Retina (tissue), 1 donor: ENCODE results near the gene BRAT1.
"Not testable (repeated sequence)": the region's sequence is repeated elsewhere in the genome, so short reads cannot be mapped to it uniquely, and the experiment has no call there.

Source experiments
- DNase-seq: peaks from one replicate; pipeline ENCODE4 v3.0.0-alpha.2; 2016

The BRAT1 gene

DNA sequence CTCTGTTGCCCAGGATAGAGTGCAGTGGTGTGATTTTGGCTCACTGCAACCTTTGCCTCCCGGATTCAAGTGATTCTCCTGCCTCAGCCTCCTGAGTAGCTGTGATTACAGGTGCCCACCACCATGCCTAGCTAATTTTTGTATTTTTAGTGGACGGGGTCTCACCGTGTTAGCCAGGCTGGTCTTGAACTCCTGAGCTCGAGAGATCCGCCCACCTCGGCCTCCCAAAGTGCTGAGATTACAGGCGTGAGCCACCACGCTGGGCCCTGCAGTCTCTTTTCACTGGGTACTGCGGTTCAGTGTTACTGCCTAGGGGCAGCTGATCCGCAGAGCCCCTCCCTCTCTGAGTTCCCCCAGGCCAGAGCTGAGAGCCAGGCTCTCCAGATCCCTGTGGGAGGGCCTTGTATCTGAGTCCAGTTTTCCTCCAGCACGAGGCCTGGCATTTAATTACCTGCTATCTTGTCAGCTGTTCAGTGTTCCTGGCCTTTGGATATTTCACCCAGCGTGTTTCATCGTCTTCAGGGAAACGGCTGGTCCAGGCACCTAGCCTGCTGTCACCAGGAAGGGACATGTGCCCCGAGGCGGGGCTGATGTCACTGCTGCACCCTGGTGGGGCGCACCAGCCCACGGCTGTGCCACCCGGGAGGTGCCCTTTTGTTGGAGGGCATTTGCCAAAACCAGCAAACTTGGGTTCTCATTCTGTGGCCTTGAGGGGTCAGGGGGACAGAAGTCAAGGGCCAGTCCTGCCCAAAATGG, 19.3 kb downstream of the BRAT1 start:
- DNase-seq = not testable (repeated sequence)

DNA sequence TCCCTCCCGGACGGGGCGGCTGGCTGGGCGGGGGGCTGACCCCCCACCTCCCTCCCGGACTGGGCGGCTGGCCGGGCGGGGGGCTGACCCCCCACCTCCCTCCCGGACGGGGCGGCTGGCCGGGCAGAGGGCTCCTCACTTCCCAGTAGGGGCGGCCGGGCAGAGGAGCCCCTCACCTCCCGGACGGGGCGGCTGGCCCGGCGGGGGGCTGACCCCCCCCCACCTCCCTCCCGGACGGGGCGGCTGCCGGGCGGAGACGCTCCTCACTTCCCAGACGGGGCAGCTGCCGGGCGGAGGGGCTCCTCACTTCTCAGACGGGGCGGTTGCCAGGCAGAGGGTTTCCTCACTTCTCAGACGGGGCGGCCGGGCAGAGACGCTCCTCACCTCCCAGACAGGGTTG, 21.1 kb downstream of the BRAT1 start:
- DNase-seq = not testable (repeated sequence)

DNA sequence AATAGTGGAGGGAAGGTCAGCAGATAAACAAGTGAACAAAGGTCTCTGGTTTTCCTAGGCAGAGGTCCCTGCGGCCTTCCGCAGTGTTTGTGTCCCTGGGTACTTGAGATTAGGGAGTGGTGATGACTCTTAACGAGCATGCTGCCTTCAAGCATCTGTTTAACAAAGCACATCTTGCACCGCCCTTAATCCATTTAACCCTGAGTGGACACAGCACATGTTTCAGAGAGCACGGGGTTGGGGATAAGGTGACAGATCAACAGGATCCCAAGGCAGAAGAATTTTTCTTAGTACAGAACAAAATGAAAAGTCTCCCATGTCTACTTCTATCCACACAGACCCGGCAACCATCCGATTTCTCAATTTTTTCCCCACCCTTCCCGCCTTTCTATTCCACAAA, 21.8 kb downstream of the BRAT1 start:
- DNase-seq = not testable (repeated sequence)

DNA sequence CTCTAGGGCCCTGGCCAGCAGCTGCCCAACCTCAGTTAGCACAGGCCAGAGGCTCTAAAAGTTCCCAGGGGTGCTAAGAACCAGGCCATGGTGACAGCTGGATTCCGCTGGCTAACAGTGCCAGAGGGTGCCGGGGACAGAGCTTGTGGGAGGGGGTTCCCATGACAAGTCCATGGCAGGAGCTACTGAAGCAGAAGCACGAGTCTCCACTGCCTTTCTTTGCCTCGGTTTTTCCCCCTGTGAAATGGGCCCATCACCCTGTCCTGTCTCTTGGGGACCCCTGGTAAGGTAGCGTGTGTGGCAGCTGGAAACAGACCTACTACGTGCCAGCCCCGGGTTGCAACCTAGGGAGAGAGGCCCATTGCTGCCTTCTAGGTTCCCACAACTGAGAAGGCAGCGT, 22.5 kb downstream of the BRAT1 start:
- not testable (repeated sequence) for DNase-seq

DNA sequence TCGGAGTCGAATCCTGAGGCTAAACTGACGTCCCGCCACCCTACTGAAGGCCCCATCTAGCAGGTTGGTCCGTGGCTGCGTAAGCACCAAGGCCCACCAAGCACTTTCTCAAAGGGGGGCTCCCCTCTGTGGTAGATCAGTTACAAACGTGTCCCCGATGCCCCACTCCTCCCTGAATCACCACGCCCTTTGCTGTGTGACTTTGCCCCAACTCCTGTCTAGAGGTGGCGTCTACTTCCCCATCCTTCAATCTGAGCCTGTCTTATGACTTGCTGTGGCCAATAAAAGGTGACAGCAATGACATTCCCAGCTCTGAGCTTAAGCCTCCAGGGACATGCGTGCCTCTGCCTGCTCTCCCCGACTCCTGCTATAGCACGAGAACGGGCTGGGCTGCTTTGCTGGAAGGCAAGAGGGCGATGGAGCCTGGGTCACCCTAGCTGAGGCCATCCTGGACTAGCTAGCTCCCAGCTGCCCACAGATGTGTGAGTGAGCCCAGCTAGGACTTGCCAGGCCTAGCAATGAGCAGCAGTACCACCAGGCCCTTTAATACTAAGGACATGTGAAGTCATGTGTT, 23.0 kb downstream of the BRAT1 start:
- not testable (repeated sequence) for DNase-seq

DNA sequence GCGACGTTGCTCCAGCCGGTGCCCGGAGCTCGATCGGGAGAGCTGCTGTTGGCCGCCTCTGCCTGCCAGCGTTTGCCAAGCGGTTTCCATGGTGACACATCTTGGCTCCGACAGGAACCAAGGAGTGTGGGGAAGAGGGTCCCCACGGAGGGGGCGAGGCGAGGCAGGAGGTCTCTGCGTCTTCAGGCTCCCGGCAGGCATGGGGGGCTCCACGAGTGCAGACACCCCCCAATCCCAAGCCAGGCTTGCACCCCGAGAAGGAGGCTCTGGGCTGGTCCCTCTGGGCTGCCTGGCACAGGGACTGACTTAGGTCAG, 23.6 kb downstream of the BRAT1 start:
- DNase-seq = not testable (repeated sequence)

DNA sequence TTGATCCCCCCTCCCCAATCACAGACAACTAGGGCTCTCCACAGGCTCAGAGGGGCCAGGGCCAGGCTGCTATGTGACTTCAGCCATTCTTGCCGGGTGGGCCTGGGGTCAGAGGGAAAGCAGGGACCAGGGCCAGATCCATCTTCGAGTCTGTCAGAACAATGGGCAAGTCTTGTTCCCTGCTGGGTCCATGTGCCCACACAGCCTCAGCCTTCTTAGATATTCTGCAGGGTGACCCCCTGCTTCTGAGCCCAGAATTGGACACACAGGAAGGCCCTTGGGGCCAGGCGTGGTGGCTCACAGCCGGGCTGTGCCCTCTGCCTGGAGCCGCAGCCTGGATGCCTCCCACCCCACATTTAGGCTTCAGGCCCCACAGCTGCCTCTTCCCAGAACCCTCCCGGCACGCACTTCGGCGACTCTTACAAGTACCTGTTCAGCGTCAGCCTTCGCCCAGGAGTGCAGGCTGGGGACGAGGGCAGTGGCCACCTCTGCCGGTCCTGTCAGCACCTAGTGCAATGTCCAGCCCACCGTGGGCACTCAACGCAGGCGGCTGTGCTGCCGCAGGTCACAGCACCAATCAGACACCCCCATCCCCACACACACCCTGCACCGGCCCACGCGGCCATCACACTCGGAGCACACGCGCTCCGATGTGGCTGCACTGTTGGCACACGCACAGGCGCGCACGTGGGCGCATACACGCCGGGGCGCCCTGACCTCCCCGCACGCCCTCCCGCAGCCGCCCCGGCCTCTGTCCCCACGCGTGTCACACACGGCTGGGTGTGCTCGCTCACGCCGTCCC, 24.1 kb downstream of the BRAT1 start:
- peak; percentile 63 for DNase-seq

DNA sequence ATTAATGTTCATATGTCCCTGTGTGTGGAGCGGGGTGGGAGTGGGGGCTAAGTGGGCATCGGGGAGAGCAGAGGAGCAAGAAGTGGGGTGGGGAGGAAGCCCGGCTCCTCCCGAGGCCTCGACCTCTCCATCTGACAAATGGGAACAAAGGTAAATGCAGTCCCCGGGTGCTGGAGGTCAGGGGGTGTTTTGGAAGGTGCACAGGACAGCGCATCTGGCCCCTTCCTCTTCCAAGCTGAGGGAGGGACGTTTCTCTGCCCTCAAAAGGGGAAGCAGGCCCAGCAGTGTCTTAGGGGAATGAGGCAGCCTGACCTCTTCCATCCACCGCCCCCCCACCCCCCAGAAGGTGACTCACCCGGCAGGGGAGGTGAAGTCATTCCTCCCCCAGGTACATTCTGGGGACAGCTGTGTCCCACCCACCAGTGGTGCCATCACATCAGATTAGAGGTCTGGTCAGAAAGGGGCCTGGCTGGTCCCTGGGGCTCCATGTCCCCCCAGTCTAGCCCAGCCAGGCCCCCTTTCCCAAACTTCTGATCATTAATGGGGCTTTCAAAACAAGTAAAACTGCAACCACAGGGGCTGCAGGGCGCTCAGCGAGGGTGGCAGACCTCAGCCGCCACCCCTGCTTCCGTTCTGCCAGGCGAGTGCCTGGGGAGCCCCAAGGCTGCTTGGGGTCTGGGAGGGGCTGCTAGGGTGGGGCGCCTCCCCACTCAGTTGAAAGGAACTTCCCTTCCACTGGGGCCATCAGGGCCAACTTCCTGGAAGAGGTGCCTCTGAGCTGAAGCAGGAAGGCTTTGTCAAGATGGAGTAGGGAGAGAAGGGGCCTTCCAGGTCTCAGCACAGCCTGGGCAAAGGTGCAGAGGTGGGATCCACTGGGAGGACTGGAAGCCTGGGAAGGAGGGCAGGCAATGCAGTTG, 25.0 kb downstream of the BRAT1 start:
- DNase-seq = peak; percentile 54

DNA sequence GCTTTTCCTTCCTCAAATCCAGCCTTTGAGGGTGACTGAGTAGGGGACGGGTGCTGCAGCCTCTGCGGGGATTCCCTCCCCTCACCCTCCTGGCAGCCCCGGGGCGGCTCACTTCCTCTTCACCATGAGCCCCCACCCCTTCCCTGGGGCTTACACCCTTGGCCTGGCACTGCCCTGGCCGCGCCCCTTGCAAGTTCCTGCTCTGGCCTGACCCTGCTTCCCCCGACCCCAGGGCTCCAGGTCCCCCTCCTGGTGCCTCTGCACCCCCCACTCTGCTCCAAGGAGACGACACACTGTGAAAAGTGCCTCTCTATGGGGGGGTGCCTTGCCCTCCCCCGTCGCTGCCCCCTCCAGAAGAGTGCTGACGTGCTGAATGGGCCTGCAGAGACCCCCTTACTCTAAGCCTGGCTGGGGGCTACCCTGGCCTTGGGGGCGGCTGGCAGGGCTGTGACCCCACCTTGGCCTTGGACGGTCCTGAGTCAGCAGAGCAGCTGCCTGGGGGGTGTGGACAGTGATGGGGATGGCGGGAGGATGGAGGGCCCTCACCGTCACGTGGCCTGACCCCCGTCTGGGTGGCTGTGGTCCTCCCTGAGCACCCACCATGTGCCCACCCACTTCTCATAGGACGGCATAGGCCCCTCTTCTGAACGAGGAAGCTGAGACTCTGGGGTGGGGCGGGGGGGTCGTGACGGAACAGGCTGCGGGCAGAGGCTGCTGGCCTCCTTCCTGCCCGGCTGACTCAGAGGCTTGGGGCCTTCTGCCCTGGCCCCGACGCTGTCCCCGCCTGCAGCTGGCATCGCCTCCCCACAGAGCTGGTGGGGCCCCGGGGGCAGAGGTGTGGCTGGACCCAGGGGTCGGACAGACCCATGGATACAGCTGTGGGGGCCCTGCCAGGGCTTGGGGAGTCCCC, 25.9 kb downstream of the BRAT1 start:
- no peak for DNase-seq

DNA sequence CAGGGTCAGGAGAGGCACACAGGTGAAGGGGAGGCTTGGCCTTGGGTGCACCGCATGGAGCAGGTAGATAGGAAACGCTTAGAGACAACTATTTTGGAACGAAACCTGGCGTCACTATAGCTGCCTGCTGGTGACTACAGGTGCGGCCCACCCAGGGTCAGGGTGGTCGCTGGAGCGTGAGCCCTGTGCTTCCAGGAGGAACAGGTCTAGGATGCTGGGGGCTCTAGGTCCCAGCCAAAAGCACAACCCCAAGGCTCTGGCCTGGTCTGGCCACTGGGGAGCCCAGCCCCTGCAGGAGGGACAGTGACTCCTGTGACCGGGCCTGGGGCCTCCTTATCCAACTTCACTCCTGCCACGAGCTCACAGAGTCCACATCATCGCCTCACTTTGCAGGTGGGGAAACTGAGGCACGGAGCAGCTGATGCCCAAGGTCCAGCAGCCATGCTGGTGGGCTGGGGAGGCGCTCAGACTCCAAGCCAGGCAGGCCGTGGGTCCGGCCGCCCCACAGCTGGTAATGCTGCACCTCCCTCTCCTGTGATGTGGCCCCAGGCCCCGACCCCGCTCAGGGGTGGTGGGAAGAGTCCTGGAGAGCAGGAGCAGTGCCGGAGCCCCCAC, 26.7 kb downstream of the BRAT1 start:
- no peak for DNase-seq

DNA sequence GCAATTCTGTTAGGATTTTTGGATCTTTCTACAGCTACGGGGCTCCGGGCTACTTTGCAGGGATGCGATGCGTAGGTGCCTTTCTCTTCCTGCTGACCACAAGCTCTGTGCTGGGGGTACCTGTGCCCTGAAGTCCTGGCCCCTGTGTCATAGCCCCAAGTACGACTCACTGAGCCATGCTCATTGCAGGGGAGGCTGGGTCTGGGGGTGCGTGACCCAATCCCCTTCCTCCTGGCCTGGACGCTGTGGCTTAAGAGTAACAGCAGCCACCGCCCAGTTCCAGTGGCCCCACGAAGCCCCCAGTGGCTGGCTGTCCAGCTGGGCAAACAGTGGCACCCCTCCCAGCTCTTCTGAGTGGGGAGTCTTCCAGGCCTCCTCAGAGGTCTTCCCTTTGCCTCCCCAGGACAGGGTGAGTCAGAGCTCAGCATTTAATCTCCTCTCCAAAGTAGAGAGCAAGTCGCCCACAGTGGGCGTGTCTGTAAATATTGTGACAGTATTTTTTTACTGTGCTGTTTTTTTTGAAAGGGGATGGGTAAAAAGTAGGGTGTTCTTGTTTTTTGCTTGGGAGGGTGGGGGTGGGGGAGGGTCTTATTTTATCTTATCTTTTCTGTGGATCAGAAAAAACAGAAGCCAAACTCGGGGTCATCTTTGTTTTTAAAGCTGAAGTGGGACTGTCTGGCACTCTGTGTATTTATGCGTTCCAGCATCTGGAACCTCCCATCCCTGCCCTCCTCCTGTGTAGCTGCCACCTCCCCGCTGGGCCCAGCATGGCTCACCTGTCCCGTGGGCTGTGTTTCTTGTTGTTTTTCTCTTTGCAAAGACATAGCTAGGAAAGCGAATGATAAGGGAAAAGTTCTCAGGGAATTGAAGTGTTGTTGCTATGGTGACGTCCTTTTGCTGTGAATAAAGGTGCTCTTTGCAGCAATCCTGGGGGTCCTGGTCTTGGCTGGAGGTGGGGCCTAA, 27.5 kb downstream of the BRAT1 start:
- DNase-seq = no peak

DNA sequence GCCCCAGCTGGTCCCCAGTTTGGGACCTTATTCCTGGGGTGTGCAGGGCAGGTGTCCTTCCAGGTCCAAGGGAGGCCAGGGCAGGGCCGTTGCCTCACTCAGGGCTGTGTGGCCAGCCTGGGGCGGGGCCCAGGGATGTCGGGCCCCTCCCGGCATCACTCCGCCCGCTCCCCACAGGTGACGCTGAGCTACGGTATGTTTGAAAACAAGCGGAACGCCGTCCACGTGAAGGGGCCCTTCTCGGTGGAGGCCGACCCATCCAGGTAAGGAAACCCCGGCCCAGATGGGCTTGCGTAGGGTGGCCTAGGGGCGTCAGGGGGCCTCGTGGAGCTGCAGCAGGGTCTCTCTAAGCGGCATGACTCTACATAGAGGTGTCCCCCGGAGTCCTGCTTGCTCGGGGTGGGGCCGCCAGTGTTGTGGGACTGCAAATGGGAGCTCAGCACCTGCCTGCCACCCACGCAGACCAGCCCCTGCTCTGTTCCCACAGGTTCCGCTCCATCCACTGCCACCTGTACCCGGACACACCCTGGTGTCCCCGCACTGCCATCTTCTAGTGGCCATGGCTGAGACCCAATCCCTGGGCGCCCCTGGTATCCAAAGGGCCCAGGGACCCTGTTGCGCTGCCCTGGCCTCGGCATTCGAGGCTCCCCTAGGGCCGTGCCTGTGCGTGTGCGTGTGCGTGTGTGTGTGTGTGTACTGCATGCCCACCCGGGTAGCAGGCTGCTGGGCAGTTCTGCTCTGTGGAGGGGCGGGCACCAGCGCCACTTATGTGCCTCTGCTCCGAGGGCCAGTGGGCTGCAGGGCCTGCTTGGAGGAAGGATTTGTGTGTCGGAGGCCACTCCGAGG, 28.4 kb downstream of the BRAT1 start:
- no peak for DNase-seq

DNA sequence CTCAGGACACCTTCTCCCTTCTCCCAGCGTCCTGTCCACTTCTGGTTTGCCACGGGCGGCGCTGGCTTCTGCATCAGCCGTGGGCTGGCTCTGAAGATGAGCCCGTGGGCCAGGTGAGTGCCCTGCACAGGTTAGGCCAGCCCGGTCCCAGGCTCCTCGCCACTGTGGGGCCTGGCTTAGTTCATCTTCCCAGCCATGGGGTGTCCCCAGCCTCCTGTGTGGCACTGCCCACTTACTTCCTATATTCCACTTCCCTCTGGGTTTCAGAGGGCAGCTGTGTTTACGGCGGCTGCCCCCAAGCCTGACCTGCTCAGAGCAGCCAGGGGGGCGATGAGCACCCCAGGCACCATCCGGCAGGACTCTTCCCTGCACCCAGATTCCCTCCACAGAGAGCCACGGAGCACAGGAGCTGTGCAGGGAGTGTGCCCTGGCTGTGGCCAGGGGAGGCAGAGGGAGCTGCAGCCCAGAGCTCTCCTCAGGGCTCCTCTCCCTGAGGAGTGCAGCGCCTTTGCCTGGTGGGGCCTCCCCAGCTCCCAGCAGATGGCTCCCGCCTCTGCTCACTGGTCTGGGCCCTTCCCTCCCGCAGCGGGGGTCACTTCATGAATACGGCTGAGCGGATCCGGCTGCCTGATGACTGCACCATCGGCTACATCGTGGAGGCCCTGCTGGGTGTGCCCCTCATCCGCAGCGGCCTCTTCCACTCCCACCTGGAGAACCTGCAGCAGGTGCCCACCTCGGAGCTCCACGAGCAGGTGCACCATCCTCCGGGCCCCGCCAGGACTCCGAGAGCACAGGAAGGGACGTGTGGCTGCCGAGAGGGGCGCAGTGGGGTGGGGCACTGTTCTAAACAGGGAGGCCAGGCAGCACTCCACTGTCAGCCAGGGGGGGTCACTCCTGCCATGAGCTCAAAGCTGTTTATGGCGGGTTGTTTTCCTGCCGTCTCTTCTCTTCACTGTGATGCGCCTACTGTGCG, 29.4 kb downstream of the BRAT1 start:
- peak; percentile 67 for DNase-seq

DNA sequence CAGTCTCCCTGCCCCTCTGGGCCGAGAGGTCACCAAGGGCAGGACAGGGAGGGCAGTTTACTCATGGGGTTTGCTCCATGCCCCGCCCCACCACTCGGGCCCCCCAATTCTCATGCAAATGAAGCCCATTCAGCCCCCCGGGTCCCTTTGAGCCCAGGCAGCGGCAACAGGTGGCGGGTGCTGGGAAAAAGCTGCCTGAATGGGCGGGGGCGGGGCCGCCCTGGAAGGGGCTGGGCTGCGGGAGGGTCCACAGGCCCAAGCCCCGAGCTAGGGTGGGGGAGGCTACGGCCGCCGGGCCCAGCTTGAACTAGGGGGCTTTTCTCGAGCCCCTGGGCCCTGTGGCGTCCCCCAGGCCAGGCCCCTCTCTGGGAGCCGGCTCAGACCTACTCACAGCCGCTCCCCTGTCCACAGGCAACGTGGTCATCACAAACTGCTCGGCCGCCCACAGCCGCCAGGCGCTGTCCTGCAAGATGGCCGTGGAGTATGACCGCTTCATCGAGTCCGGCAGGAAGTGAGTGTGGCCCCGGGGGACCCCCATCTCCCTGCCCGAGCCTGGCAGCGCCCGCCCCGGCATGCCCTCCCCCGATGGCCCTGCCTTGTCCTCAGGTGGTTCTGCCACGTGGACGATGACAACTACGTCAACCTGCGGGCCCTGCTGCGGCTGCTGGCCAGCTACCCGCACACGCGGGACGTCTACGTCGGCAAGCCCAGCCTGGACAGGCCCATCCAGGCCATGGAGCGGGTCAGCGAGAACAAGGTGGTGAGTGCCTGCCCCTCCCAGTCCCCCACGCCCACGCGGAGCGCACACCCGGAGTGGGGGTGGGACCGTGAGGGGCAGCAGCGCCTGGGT, 30.3 kb downstream of the BRAT1 start:
- peak; percentile 47 for DNase-seq

DNA sequence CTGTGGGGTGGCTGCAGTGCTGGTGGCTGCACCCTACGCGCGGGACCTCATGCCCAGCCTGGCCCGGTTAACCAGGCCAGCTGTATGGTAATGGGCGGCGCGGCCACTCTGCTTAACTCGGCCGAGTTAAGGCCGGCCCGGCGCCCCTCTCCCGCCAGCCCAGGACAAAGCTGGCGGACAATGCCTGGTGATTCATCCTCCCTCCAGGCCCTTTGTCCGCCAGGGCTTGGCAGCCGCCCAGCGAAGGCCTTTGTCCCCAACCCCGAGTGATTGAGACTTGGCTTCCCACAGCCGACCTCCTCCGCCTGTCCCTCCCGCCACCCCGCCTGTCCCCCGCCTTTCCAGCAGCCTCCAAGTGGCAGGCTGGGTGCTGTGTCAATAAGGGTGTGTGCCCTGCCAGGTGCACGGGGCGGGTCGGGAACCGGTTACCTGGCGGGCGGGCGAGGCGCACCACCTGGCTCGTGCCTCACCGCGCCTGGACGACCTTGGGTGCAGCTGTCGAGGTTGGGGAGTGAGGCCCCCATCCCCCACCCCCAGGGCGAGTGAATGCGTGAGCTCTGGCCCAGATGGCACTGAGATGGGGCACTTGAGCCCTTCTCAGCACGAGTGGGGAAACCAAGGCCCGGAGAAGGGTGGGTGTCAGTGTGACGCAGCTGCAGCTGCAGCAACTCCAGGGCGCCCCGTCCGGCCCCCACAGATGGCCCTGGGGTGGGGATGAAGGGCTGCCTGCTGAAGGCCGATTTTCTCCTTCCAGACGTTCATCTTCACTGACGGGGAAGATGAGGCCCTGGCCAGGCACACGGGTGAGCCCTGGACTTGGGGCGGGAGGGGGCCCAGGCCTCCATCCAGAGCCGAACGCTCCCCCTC, 31.1 kb downstream of the BRAT1 start:
- peak; percentile 87 for DNase-seq

DNA sequence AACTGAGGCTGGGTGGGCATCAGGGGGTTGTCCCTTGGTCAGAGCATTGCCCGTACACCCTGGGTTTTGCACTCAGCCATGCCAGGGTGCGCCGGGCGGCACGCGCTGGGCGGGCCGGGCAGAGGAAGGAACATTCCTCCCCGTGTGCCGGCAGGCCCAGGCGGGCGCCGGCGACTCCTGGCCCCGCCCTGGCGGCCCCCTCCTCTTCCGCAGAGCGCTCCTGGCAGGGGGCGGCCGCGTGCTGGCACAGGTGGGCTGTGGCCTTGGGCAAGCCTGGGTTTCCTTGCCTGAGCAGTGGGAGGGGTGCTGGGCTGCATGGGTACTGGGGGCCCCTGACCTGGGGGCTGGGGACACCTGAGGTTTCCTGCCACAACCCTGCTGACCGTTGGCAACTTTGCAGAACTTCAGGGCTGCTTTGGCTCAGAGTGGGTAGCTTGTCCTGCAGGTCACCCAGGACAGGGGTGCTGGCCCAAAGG, 31.8 kb downstream of the BRAT1 start:
- no peak for DNase-seq
